Activated CD4-positive, CD25-positive, alpha-beta regulatory T cell treated with anti-CD3 and anti-CD28 coated beads, Interleukin-2, amount 50 U/mL, for 72 hours (primary cell): ENCODE results near the gene KCNQ1.
"Not testable (repeated sequence)": the region's sequence is repeated elsewhere in the genome, so short reads cannot be mapped to it uniquely, and the experiment has no call there.

Experiments used
- DNase-seq: peaks from one replicate; pipeline ENCODE4 v3.0.0; 2021

KCNQ1 gene

DNA sequence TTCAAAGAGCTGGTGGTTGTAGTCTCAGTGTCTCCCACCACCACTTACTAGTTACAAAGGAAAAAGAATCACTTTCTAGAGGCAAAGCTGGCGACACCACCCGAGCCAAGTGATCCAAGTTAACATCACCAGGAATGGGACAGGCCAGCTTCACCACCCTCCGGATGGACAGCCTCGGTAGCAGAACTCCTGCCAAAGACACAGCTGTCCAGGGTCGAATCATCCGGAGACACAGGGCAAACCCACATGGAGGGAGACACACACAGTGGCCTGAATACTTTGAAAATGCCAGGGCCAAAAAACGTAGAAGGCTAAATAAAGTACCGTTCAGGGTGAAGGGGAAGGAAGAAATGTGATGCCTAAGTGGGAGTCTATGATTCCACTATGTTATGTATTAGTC is 33.1 kb downstream of the KCNQ1 start:
- no peak for DNase-seq

DNA sequence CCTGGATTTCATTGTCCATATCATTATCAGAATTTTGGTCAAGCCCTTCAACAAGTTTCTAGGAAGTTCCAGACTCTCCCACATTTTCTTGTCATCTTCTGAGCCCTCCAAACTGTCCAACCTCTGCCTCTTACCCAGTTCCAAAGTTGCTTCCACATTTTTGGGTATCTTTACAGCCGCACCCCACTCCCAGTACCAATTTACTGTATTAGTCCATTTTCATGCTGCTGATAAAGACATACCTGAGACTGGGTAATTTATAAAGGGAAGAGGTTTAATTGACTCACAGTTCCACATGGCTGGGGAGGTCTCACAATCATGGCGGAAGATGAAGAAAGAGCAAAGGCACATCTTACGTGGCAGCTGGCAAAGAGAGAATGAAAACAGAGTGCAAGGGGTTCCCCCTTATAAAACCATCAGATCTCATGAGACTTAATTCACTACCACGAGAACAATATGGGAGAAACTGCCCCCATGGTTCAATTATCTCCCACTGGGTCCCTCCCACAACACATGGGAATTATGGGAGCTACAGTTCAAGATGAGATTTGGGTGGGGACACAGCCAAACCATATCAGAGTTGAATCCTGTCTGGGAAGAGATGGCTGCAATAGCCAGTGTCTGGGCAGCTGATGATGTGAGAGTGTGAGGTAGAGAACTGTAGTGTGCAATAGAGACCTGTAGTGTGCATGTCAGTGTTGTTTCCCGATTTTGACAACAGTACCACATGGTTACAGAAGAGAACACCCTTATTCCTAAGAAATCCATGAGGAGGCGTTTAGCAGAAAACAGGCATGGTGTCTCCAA is 35.5 kb downstream of the KCNQ1 start:
- not testable (repeated sequence) for DNase-seq

DNA sequence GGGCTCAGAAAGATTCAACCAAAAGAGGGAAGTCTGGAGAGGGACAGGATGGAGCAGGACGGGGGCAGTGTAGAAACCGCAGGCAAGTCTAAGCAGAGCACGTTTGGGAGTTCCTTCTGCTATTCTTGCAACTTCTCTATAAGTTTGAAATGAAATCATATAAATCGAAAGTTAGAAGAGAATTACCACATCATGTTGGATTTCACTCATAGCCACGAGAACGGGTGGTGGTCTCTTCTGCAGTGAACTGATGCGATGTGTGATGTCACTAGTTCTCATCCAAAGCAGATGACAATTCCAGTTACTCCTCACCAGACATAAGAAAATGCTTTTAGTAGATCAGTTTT is 36.0 kb downstream of the KCNQ1 start:
- DNase-seq, result no peak

DNA sequence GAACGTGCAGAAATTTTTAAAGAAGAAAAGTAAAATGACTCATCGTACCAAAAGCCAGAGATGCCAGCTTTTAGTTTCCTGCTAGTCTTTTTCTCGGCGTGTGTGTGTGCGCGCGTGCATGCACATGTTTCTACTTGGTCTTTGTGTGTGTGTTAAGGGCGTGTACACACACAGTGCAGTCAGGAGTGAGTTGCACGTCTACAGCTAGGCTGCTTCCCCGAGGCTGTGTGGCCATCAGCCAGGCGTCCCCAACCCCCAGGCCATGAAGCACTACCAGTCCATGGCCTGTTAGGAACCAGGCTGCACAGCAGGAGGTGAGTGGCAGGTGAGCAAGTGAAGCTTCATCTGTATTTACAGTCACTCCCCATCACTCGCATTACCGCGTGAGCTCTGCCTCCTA is 36.4 kb downstream of the KCNQ1 start:
- no peak for DNase-seq

DNA sequence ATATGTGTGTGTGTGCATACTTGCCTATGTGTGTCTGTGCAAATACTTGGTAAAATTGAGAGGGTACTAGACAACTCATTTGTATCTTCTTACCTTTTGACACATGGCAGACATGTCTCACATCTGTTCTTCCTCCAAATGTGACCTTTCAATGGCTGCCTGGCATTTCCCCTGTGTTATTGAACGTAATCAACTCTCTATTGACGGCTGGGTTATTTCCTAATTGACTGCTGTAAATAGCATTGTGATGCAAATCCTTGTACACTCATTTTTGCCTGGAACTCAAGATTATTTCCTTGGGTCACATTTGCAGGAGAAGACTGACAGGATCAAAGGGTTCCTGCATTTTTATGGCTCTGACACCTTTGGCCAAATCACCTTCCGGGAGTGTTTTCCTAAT is 37.4 kb downstream of the KCNQ1 start:
- DNase-seq, result no peak

DNA sequence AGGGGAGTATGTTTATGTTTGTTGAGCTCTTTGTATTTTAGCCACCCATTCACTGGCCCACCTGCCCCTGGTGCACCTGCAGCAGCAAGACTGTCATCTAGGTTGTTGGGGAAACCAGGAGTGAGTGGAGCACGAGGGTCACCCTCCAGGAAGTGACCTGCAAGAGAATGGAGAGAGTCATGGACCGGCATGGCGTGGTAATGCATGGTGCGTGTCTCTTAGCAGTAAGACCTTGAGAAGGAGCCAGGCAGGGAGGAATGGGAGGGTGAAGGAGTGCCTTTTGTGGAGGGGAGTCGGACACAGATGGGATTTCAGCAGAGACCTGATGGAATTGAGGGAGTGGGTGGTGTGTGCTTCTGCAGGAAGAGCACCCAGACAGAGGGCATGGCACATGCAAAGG is 37.9 kb downstream of the KCNQ1 start:
- DNase-seq, result no peak

DNA sequence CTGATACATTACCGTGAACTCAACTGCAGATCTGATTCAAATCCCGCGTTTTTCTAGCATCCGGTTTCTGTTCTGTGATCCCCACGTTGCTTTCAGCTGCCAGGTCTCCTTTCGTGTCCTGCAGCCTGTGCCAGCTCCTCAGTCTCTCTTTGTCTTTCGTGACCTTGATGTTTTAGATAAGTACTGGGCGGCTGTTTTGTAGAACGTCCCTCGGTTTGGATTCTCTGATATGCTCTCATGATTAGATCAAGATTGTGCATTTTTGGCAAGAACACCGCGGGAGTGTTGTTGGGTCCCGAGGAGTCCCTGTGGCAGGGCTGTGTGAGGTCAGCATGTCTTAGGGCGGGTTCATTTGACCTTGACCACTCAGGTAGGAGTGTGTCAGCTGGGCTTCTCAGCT is 38.6 kb downstream of the KCNQ1 start:
- DNase-seq, result no peak

DNA sequence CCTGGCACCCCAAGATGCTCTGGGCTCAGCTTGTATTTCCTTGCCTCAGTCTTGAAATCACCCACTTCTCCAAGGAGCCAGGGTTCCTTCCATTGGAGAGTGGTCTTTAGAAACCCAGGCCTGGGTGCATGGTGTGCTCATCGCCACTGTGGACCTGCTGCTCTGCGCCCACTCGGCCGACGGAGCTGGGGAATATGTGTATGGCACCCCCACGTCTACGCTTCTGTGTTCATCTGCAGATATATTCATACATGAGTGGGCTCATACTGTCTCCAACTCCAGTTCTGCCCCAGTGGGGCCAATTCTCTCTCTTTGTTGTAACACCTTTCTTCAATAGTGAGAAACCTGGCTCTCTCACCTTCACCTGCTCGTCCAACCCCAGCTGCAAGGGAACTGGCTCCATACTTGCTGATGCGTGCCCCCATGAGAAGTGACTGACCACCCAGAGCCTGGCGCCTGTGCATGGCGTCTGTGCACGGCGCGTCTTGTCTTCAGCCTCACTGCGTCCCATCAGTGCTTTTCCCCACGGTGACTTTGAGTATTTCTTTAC is 39.8 kb downstream of the KCNQ1 start:
- no peak for DNase-seq

DNA sequence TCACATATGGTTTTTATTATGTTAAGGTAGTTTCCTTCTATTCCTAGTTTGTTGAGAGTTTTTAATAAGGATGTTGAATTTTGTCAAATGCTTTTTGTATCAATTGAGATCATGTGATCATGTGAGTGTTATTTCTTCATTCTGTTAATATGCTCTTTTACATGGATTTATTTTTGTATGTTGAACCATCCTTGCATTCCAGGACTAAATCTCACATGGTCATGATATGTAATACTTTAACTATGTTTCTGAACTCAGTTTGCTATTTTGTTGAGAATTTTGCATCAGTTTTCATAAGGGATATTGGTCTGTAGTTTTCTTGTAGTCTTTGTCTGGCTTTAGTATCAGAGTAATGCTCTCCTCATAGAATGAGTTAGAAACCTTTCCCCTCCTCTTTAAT is 43.2 kb downstream of the KCNQ1 start:
- no peak for DNase-seq

DNA sequence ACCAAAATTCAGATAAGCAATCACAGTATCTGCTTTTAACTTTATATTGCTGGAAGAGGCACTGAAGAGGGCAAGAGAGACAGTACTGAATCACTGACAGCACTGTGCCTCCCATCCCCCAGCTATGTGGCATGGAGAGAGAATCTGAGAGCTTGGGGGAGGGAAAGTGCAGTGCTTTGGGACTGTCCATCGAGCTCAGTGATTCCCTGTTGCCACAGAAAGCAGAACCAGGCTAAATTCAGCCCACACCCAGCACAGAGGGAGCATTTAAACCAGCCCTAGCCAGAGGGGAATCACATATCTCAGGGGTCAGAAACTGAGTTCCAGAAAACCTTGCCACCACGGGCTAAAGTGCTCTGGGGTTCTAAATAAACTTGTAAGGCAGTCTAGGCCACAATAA is 44.3 kb downstream of the KCNQ1 start:
- no peak for DNase-seq

DNA sequence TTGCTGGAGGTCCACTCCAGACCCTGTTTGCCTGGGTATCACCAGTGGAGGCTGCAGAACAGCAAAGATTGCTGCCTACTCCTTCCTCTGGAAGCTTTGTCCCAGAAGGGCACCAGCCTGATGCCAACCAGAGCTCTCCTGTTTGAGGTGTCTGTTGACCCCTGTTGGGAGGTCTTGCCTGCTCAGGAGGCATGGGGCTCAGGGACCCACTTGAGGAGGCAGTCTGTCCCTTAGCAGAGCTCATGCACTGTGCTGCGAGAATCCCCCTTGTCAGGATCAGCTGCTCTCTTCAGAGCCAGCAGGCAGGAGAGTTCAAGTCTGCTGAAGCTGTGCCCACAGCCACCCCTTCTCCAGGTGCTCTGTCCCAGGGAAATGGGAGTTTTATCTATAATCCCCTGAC is 53.1 kb downstream of the KCNQ1 start:
- DNase-seq, result not testable (repeated sequence)

DNA sequence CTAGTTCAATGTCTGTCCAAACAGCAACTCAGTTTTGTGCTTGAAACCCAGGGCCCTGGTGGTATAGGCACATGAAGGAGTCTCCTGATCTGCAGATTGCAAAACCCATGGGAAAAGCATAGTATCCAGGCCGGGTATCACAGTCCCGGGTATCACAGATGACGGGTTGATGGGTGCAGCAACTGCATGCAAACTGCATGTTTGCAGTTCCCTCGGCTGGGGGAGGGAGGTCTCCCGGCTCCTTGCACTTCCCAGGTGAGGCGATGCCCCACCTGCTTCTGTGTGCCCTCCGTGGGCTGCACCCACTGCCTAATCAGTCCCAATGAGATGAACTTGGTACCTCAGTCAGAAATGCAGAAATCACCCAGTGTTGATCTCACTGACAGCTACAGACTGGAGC is 53.9 kb downstream of the KCNQ1 start:
- DNase-seq, result no peak

DNA sequence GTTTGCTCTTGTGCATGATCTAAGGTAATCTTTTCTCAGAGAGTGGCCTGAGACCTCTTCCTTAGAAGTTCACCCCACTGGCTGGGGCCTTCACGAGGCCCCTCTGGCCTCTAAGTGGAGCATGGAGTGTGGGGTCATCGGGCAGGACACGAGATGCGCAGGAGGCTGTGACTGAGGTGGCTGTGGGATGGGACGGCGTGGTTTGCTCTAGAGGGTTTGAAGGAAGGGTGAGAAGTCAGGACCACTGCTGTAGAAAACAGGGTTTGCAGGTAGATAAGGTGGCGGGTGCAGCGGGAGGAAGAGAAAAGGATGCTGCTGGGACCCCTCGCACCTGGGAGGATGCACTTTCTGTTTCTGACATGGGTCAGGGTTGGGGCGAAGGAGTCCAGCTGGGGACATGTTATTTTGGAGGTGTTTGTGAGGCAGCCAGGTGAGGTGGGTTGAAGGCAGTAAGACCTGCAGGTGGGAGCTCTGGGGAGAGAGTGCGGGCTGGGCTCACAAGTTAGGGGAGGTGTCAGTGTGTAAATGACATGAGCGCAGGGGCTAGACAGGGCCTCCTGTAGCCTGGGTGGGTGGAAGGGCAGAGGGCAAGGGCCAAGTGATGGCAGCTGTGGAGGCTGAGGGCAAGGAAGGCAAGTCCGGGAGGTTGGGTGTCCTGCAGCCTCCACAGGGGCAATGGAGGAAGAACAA is 62.5 kb downstream of the KCNQ1 start:
- DNase-seq, result no peak

DNA sequence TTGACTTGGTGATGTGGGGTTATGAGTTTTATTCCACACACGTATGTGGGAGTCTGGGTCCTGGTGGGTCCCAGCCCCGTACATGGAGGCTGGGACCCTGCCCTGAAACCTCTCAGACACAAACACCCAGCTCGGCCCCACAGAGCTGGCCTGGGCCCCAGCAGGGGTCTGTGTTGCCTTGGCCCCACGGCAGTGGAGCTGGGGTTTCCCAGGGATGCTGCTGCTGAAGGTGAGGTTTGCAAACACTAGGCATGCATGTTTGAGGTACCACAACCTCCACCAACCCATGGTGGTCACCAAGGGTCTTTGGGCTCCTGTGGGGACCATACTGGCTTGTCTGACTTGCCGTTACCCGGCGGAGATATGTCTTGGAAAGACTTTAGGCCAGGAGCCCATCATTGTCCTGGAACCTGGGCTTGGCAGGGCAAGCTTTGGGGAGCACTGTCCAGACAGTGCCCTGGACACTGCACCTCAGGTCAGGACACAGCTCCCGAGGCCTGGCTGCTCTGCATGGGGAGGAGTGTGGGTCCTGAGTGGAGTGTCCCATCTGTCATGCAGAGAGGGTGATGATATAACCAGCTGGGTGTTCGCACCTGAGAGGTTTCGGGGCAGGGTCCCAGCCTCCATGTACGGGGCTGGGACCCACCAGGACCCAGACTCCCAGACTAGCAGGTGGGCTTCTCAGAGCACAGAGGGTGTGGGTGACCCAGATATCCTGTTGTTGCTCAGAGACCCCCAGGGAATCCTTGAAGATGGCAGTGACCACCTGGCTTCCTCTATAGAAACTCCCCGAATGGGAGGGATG is 63.3 kb downstream of the KCNQ1 start:
- no peak for DNase-seq

DNA sequence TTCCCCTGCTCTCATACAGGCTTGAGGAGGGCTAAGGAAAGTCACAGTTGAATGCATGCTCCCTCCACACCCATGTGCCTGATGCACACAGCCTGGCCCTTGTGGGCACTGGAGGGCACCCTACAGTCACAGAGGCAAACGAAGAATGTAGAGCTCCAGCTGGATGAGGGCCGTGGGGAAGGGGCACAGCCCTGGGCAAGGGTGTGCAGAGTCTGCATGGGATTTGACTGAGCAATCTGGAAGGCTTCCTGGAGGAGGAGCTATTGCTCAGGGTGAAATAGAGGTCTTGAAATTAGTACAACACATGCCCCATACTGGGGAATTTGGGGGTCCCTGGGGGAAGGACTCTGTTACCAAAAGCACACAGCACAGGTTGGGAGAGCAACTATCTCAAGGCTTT is 64.0 kb downstream of the KCNQ1 start:
- DNase-seq, result no peak

DNA sequence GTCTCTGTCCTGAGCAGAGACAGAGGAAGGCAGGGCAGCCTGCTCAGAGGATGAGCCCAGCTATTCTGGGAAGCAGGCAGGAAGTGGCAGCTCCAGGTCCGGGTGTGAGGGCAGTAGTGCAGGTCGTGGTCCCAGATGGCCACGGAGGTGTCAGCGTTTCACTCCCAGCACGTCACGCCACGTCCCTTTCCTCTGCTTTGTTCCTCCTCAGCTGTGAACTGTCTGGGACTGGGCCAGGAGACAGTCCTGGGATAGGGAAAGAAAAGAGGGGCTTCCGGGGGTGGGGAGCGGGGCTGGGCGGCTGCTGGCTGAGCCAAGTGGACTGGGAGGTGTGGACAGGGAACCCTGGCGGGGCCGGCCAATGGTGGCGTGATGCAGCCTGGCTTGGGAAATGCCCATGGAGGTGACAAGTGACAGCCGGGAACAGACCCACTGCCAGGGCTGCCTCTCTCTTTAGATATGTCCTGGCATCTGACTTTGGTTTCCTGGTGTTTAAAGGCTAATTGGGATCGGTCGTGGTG is 64.7 kb downstream of the KCNQ1 start:
- no peak for DNase-seq

DNA sequence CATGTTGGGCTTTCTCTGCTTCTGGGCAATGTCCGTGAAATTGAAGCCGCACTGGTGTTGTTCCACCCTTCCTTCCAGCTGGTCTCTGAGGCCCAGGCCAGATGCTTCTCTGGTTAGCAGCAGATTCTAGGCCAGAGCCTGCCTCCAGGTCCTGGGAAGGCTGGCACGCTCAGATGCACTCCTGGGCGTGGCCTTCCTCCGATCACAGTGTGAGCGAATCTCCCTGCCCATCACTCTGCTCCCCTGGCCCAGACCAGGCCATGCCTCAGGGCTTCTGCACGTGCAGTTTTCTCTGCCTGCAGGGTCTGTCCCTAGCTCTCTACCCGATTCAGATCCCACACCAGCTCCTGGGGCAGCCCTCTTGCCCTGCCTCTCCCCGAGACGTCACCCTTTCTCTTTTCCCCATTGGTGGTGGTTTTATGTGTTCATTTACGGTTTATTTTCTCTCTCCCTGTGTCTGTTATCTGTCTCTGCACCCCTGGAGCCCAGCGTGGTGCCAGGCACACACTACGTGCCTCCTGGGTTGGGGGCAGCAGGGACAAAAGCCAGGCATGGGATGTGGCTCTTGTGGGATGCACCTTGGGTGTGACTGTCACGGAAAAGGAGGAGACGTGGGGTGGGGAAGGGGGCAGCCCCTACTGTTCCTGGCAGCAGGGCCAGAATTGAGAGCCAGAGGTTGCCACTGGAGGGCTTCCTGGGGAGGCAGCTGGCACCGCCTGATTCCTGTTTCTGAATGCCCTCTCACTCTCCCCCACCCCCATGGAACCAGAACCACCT is 66.0 kb downstream of the KCNQ1 start:
- DNase-seq, result no peak

DNA sequence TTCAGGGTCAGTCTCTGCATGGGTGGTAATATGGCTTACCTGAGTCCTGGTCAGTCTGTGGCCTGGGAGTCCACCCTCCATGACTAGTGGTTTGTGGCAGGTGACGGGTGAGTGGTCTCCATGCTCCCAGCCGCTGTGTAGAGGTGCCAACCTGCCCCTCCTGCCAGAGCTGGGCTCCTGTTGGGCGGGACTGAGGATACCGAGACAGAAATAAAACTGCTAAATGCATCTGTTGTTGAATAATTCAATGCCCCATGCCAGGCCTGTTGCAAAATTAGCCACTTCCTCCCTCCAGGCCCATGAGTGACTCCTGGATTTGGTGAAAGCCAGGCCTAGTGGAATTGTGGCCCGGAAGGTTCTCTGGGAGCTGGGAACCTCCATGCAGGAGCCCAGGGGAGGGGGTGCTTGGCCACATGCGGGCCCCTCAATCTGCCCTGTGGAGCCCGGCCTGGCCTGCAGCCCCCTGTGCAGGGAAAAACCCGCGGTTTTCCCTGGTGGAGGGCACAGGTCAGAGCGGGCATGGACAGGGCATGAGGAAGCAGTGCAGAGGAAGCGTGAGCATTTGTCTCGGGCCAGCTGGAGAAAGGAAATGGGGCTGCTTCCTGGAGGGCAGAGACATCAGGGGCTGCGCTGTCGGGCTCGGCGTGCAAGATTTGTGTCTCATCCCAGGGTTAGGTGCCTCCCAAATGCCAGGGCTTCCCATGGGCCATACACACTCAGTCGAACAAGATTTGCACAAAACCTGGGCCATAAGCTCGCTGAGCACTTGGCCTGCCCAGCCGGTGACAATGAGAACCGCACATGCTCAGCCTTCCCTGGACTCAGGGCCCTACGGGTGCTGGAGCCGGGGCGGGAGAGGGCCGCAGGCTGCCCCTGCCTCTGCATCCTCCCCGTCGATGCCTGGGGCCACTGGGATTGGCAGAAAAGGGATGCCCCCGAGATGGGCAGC is 66.9 kb downstream of the KCNQ1 start:
- DNase-seq, result no peak

DNA sequence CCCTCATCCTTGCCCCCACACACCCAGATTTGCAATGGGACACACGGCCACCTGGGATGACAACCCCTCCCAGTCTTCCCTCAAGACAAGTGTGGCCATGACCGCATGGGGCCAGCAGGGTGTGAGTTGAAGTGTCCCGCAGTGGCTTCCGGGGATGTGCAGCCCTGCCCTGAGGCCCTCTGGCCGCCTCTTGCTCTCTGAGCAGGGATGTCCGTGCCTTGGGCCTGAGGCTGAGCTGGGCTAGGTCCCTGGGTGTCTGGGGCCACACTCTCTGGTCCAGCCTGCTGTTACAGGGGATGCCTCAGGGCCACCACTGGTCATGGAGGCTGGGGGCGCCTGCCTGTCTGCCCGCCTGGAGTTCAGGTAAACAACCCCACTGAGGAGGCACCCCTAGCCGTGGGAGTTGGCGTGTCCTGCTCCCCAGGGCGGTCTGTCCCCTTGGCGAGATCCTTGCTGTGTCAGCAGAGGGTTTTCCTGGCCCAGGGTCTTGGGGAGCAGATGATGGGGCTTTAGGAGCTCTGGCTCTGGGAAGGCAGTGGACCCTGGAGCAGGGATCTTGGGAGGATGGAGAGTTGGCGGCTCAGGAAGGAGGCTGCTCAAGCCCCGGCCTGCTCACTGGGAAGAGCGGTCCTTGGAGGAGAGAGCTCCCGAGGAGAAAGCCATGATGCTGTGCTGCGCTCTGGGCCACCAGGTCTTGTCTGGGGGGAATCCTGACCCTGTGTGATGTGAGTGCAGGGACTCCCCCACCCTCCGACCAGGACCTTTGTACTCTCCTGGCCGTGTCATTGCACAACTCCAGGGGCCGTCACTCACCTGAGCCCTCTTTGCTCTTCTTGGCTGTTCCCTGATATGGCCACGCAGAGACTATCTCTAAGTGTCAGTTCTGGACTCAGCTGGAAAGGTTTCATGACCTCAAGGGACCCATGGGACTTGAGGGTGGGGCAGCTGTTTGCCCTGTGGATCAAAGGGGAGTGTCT is 67.9 kb downstream of the KCNQ1 start:
- no peak for DNase-seq

DNA sequence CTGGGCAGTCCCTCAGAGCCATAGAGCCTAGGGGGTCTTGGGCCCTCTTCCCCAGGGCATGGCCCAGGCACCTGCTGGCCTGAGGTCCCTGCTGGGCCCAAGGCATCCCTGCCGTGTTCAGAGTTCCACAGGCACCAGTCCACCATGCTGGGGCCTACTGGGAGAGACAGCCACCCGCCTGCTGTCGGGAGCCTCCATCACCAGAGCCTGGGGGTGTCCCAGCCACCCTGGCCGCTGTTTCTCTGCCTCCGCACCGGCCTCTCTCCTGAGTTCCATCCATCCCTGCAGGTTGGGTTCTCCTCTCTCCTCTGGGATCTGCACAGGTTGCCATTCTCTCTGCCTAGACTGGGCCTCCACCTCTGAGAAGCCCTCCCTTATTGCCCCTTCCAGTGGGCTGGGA is 68.6 kb downstream of the KCNQ1 start:
- no peak for DNase-seq
